Dedifferentiated amniotic fluid mesenchymal stem cell (primary cell): Measurements from ENCODE around the gene CYP4B1.
A peak's percentile ranks its signal among the peaks of the same experiment; 100 is the strongest.
"Not testable (repeated sequence)": the region's sequence is repeated elsewhere in the genome, so short reads cannot be mapped to it uniquely, and the experiment has no call there.

ENCODE experiments used
- DNase-seq: peaks from one replicate; pipeline ENCODE4 v3.0.0-alpha.2; 2016; ENCODE audit errors: extremely low spot score

Gene CYP4B1

DNA sequence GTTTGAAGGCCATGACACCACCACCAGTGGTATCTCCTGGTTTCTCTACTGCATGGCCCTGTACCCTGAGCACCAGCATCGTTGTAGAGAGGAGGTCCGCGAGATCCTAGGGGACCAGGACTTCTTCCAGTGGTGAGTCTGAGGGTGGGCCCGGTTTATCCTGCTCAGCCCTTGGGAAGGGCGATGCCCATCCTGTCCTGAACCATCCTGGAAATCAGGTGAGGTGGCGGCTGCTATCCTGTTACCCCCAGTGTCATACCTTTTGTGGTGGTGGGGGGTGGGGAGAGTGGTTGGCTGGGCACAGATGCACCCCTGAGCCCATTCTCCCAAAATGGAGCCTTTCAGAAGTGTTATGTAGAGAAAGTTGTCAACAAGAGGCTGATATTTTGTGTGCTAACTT is 16.3 kb downstream of the CYP4B1 start:
- peak; percentile 2 for DNase-seq

- peak; percentile 5 for DNase-seq
Observed at GRCh38 chr1:46816930-46817329, 18.1 kb downstream of the CYP4B1 start.

GRCh38 chr1:46817814-46818213 is 19.0 kb downstream of the CYP4B1 start:
- no peak for DNase-seq

DNA sequence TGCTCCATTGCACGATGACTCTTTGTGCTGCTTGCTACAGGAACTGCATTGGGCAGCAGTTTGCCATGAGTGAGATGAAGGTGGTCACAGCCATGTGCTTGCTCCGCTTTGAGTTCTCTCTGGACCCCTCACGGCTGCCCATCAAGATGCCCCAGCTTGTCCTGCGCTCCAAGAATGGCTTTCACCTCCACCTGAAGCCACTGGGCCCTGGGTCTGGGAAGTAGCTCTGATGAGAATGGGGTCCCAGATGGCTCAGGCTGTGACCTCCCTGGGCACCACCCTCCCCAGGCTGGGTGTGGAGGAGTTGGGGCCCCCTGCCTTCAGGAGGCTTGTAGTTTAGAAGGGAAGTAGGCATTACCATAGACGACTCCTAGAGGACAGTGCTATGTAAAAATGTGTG is 19.7 kb downstream of the CYP4B1 start:
- no peak for DNase-seq

DNA sequence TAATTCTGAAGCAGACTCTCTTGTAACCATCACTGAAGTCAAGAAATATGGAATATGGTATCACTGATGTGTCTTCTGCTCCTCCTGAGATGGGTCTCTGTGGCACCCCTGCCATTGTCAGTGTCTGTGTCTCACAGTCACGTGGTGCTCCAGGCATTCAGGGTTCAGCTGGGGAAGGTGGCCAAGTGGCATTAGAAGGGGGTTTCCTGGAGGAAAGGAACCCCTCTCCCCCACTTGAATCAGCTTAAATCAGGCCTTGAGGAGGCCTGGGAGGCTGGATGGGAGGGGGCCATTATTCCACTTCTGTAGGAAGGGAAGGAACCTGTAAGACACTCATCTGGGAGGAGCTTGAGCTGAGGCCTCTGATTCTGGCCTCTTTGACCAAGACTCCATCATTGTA is 20.5 kb downstream of the CYP4B1 start:
- DNase-seq = no peak

DNA sequence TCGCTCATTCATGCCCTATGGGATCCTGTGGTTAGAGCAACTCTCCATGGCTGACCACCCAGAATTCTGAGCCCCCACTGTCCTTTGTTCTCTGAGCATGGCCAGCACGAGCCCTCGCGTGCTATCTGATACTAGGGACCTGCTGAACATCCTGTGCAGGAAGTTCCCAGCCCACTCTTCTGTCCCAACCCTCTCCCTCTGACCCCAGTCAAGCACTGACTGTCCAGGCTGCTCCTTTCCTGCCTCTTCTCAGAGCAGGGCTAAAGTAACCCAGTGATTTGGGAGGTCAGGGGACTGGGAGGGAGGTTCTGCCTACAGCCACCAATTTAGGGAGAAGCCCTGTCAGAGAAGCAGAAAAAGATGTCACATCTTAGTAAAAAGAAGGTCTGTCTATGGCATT is 21.2 kb downstream of the CYP4B1 start:
- DNase-seq = no peak

GRCh38 chr1:46820560-46821060 is 21.8 kb downstream of the CYP4B1 start:
- no peak for DNase-seq

DNA sequence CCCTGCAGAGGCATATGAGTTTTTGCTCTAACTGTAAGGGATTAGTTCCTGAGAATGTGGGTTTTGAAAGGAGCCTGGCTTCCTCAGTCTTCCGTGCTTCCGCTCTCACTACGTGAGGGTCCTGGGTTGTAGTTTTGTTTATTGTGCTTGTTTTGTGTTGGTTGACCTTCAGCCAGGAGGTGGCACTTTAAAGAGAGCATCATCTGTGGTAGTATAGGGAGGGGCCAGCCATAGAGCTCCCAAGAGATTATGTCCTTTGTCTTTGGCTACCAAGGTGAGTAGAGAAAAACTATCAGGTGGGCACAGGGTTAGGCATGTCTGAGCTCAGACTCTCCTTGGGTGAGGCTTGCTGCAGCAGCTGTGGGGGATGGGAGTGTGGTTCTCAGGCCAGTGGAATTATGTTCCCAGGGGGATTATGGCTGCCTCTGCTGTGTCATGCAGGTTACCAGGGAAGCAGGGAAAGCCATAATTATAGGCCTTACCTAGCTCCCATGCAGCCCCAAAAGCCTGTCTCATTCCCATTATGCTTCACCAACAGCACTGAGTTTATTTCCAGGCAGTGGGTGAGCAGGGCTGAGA is 23.5 kb downstream of the CYP4B1 start:
- DNase-seq = no peak

DNA sequence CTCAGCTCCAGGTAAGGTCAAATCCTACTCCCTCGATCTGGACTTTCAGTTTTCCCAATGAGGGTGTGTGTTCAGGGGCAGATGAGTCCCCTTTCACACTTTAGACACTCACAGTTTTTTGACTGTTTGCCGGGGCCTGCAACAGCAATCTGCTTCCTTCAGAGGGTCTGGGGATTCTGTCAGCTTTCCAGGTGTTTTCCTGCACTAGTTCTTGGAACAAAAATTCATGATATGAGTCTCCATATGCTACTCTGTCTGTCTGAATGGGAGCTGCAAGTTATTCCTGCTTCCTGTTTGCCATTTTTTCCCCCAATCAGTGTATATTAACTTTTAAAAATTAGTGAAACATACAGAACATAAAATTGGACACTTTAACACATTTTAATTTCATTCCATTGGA is 24.3 kb downstream of the CYP4B1 start:
- DNase-seq = no peak

DNA sequence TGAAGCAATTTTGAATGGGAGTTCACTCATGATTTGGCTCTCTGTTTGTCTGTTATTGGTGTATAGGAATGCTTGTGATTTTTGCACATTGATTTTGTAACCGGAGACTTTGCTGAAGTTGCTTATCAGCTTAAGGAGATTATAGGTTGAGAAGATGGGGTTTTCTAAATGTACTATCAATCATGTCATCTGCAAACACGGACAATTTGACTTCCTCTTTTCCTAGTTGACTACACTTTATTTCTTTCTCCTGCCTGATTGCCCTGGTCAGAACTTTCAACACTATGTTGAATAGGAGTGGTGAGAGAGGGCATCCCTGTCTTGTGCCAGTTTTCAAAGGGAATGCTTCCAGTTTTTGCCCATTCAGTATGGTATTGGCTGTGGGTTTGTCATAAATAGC is 28.0 kb downstream of the CYP4B1 start:
- not testable (repeated sequence) for DNase-seq

GRCh38 chr1:46830665-46831322 is 31.9 kb downstream of the CYP4B1 start:
- DNase-seq = no peak

DNA sequence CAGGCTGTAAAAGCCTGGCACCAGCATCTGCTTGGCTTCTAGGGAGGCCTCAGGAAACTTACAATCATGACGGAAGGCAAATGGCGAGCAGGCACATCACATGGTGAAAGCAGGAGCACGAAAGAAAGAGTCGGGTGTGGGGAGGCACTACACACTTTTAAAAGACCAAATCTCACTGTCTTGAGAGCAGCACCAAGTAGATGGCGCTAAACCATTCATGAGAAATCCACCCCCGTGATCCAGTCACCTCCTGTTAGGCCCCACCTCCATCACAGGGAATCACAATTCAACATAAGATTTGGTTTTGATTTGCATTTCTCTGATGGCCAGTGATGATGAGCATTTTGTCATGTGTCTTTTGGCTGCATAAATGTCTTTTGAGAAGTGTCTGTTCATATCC is 36.6 kb downstream of the CYP4B1 start:
- not testable (repeated sequence) for DNase-seq

DNA sequence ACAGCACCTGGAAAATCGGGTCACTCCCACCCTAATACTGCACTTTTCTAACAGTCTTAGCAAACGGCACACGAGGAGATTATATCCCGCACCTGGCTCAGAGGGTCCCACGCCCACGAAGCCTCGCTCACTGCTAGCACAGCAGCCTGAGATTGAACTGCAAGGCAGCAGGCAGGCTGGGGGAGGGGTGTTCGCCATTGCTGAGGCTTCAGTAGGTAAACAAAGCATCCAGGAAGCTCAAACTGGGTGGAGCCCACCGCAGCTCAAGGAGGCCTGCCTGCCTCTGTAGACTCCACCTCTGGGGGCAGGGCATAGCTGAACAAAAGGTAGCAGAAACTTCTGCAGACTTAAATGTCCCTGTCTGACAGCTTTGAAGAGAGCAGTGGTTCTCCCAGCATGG is 47.5 kb downstream of the CYP4B1 start:
- not testable (repeated sequence) for DNase-seq

DNA sequence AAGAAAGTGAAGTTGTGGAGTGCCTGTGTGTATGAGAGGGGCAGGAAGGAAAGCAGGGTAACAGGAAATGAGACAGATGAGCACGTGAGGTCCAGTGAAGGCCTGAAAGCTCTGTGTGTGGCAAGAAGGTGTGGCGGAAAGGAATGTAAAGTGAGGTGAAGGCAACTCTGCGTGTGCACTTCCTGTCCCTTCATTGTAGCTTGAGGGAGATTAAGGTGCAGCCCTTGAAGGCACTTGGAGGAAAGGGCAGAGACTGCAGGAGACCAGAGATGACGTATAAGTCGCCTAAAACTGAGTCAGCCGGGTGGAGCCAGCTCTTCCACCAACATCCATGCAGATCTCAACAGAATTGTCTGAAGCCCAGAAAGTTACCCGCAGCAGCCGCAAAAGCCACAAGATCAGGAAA is 58.8 kb downstream of the CYP4B1 start:
- DNase-seq = not testable (repeated sequence)

GRCh38 chr1:46862348-46862747 is 63.5 kb downstream of the CYP4B1 start:
- DNase-seq = no peak
